Heart left ventricle (tissue), 16 donors: Measurements from ENCODE around the gene SNW1. TPM values are rescaled to one million over a fixed set of nuclear protein-coding genes. Genes with fewer than 3 reads are reported as not detected.
"Not testable (repeated sequence)": the region's sequence is repeated elsewhere in the genome, so short reads cannot be mapped to it uniquely, and the experiment has no call there.

Experiments used
- ATAC-seq, 4 donors: fragments of 200-7000 bp; cut with Tn5 transposase; one replicate each; pipeline ENCODE4 v1.9.1; 2020 to 2022; ENCODE audit warnings: moderate library complexity in 4 of 4, mild to moderate bottlenecking in 3 of 4, moderate number of reproducible peaks in 1 of 4
- DNase-seq, 5 donors: peaks; one replicate each; pipeline ENCODE4 v3.0.0-alpha.2; 2020
- H3K27ac ChIP-seq, 12 donors: fragments of 200-600 bp; sonication (generic) in 4 of 12; one replicate each; pipeline versions ENCODE4 v1.5.0 to v1.8.0; 2016 to 2022; ENCODE audit warnings: mild to moderate bottlenecking in 2 of 12
- H3K27me3 ChIP-seq, 9 donors: fragments of 200-600 bp; sonication (generic) in 2 of 9; one replicate each; pipeline versions ENCODE4 v1.5.1 to v1.8.0; 2016 to 2022; ENCODE audit warnings: mild to moderate bottlenecking in 3 of 9
- H3K36me3 ChIP-seq, 9 donors: fragments of 200-600 bp; sonication (generic) in 2 of 9; one replicate each; pipeline versions ENCODE4 v1.5.0 to v1.8.0; 2018 to 2022; ENCODE audit warnings: mild to moderate bottlenecking in 2 of 9
- H3K4me1 ChIP-seq, 12 donors: fragments of 200-600 bp; sonication (generic) in 4 of 12; one replicate each; pipeline versions ENCODE4 v1.5.0 to v1.8.0; 2016 to 2022; ENCODE audit warnings: mild to moderate bottlenecking in 3 of 12
- H3K4me3 ChIP-seq, 12 donors: fragments of 200-600 bp; sonication (generic) in 4 of 12; one replicate each; pipeline versions ENCODE4 v1.5.0 to v1.8.0; 2017 to 2022; ENCODE audit warnings: mild to moderate bottlenecking in 9 of 12, moderate library complexity in 4 of 12
- H3K9me3 ChIP-seq, 12 donors: fragments of 200-600 bp; sonication (generic) in 4 of 12; one replicate each; pipeline versions ENCODE4 v1.5.0 to v1.8.0; 2016 to 2022; ENCODE audit warnings: mild to moderate bottlenecking in 1 of 12
- POLR2A ChIP-seq, 2 donors: fragments of 450-650 bp; IDR thresholded peaks; one replicate each; pipeline ENCODE4 v1.6.1; 2017; ENCODE audit warnings: antibody characterized with exemption in 2 of 2, mild to moderate bottlenecking in 2 of 2, moderate library complexity in 2 of 2
- WGBS, 4 donors: extraction: QIAGEN DNeasy Blood & Tissue Kit in 2 of 4; methylation state at CpG; one replicate each; pipeline versions ENCODE4 v1.1.5 to v1.1.7; 2013 to 2018; 5-methylcytosine and 5-hydroxymethylcytosine counted together
- intact Hi-C, 10 donors: fragments of 100-400 bp; cut with DNase I; formaldehyde crosslinking; loops; one replicate each; pipeline versions ENCODE4 v1.11.1 to v1.14.2; 2022
- polyA plus RNA-seq, 2 donors: library from polyadenylated mRNA; stranded (reverse); fragments of 200-250 nt; gene quantifications; one replicate each; pipeline ENCODE4 v1.2.3, GENCODE V29; 2013
- total RNA-seq, 9 donors: library from RNA; depleted of rRNA in 2 of 9; stranded (reverse); fragments of >200 nt in 2 of 9; fragmentation: NEBNext Ultra II Directional in 3 of 9; extraction: Animal tissue kit (Norgen Biotek cat#: 25700) in 3 of 9; gene quantifications; one replicate each; pipeline versions ENCODE4 v1.1.0 to v1.2.4, GENCODE V29; 2016 to 2023
- TF ChIP-seq, protein P1 (sequence below), 12 donors: fragments of 200-600 bp; sonication (generic) in 4 of 12; IDR thresholded peaks; one replicate each; pipeline versions ENCODE4 v1.5.0 to v1.8.0; 2018 to 2022; ENCODE audit warnings: antibody characterized with exemption in 12 of 12, mild to moderate bottlenecking in 5 of 12
- donor health status: ischemic (EF 13 %, LVEDD 7.1; RV severe dilation, severe dysfunction).
- donor health status: healthy with polysubstance abuse.
- donor health status: DM: no; HTN: yes; CAD: no.
- donor health status: DM: no; HTN: no; CAD: no.
- donor health status: ischemic (EF 25% LVEDD 6.9; RV normal size, moderate dysfunction).
- donor health status: ischemic (EF 25% LVEDD 5.7; RV mildly dilated, moderate dysfunction).
- donor health status: healthy.
- donor health status: DM: yes; HTN: yes; CAD: no.
- donor health status: ischemic (EF 35%, LVEDD 5.7; RV mildly dilated, moderate dysfunction).
- donor health status: nonischemic (EF 11% LVEDD 7.7; RV severe dilation, severe dysfunction).
- donor health status: DM: yes; HTN: yes; CAD: no.
- donor health status: PGD.
- donor health status: ischemic (EF 29% LVEDD 5.4; RV normal size, mild dysfunction).
- donor health status: nonischemic (EF 23%, LVEDD 6.1; RV moderate dilation, normal function).

SNW1 gene
- total and polyA plus RNA-seq, 11 donors: 25.8 to 67.3 (median 47.0) TPM

DNA sequence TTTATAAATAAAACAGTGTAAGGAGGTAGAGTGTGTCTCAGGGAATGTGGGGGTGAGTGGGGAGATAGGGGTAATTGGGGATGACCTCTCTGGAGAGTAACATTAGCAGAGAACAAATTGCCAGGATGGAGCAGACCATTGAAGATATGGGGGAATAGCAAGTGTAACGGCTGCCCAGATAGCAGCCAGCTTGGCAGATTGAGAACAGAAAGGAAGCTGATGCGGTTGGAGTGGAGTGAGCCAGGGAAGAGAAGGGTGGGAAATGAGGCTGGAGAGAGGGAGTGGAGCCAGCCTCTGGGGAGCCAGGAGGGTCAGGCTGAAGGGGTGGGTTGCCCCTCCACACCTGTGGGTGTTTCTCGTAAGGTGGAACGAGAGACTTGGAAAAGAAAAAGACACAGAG, 33.4 kb upstream of the SNW1 start:
- Histone ChIP-seq H3K27ac (no peak overlapping the region), H3K4me3 (no peak overlapping the region), H3K36me3 (no peaks in the 10 kb centered on the region), H3K27me3 (no peaks in the 10 kb centered on the region), H3K9me3 (no peaks in the 10 kb centered on the region), H3K4me1 (peaks cover 0 to 1% (median 0%) of the 10 kb centered on the region in 12 donors)
- DNase-seq: no peak
- no peak for ATAC-seq
- TF ChIP-seq POLR2A (IDR thresholded peaks at IDR 0.05): no peak
- TF ChIP-seq, protein P1, sequence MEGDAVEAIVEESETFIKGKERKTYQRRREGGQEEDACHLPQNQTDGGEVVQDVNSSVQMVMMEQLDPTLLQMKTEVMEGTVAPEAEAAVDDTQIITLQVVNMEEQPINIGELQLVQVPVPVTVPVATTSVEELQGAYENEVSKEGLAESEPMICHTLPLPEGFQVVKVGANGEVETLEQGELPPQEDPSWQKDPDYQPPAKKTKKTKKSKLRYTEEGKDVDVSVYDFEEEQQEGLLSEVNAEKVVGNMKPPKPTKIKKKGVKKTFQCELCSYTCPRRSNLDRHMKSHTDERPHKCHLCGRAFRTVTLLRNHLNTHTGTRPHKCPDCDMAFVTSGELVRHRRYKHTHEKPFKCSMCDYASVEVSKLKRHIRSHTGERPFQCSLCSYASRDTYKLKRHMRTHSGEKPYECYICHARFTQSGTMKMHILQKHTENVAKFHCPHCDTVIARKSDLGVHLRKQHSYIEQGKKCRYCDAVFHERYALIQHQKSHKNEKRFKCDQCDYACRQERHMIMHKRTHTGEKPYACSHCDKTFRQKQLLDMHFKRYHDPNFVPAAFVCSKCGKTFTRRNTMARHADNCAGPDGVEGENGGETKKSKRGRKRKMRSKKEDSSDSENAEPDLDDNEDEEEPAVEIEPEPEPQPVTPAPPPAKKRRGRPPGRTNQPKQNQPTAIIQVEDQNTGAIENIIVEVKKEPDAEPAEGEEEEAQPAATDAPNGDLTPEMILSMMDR (IDR thresholded peaks at IDR 0.05): no peak
- 66 to 75% (median 70%) methylated on average over 4 of the region's 4 CpGs for WGBS, 4 donors
- intact Hi-C loops: no loop called here

DNA sequence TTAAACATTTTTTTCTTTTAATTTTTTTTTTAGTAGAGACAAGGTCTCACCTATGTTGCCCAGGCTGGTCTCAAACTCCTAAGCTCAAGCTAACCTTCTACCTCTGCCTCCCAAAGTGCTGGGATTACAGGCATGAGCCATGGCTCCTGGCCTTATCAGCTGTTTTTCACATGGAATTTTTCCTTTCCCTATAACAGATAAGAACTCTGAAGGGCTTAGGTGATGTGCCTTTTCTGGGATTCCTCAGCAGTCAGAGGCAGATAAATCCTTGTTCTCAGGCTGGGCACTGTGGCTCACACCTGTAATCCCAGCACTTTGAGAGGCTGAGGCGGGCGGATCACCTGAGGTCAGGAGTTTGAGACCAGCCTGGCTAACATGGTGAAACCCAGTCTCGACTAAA, 32.3 kb upstream of the SNW1 start:
- 72 to 76% (median 74%) methylated on average over 3 of the region's 3 CpGs for WGBS, 4 donors
- H3K27me3 ChIP-seq, H3K36me3 ChIP-seq, DNase-seq, H3K27ac ChIP-seq, H3K4me1 ChIP-seq, H3K4me3 ChIP-seq, H3K9me3 ChIP-seq, ATAC-seq: not testable (repeated sequence)
- intact Hi-C loops: loop anchor here in 1 of 10 donors (1.0 kb wide), 1 partner anchor 15 kb away; no protein-coding TSS in a partner anchor

DNA sequence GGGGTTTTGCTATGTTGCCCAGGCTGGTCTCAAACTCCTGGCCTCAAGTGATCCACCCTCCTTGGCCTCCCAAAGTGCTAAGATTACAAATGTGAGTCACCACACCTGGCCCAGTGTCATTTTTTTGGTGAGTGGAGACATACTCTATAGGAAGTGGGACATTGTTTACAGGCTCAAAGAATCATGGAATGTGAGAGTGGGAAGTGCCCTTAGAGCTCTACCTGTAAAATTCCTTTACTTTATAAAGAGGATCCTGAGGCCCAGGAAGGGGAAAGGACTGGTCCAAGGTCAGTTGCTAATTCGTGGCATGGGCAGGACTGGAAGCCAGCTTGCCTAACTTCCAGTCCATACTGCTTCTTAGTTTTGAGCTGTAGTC, 30.3 kb upstream of the SNW1 start:
- H3K27ac ChIP-seq: no peak overlapping the region
- H3K4me1 ChIP-seq: no peaks in the 10 kb centered on the region
- ATAC-seq: no peak
- DNase-seq: no peak
- WGBS, 4 donors: 49 to 73% (median 59%) methylated on average over 1 of the region's 1 CpG
- H3K4me3 ChIP-seq: no peak overlapping the region
- H3K9me3 ChIP-seq: no peaks in the 10 kb centered on the region
- intact Hi-C loops: no loop called here
- H3K27me3 ChIP-seq: no peaks in the 10 kb centered on the region
- TF ChIP-seq, protein P1 (IDR thresholded peaks at IDR 0.05): no peak
- no peak for TF ChIP-seq POLR2A (IDR thresholded peaks at IDR 0.05)
- H3K36me3 ChIP-seq: no peaks in the 10 kb centered on the region

DNA sequence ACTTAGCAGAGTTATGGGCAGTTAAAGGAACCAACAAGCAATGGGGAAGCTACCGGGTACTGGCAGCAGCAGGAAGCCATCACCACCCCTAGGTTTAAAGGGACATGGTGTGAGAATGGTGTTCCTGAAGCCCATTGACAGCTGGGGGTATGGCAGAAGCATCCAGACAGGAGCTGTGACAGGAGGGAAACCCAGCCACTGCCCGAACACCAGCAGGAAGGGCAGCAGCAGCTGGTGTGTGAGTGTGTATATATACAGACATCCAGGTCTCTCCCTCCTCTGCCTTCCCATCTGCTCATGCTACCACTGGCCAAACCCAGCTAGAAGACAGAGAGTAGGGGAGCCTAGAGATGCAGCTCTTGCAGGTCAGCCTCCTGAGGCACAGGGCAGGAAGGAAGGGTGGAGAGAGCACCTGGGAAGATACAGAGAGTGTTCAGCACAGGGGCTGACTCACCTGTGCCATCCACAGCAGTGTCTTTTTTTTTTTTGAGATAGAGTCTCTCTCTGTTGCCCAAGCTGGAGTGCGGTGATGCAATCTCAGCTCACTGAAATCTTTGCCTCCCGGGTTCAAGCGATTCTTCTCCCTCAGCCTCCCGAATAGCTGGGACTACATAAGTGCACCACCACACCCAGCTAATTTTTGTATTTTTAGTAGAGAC, 29.7 kb upstream of the SNW1 start:
- no peak for TF ChIP-seq POLR2A (IDR thresholded peaks at IDR 0.05)
- TF ChIP-seq, protein P1 (IDR thresholded peaks at IDR 0.05): no peak
- WGBS, 4 donors: 67 to 76% (median 71%) methylated on average over 6 of the region's 6 CpGs
- intact Hi-C loops: no loop called here

DNA sequence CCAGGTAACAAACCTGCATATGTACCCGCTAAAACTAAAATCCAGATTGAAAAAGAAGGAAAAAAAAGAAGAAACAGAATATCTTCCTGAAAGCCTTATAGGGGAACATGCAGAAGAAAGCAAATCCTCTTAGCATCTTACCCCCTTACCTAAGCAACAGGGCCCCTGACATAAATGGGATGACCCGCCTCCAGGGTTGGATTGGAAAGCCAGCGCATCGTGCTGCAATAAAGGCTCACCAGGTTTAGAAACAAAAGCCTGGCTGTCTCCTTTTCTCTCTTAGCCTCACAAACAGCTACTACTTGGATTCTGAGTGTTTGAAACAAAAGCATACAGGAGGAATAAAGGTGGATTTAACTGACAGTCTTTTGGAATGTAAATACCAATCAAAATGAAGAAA, 25.2 kb upstream of the SNW1 start:
- no peaks in the 10 kb centered on the region for H3K36me3 ChIP-seq
- ATAC-seq (no peak), DNase-seq (no peak)
- no peak overlapping the region for H3K4me3 ChIP-seq
- H3K4me1 ChIP-seq: no peaks in the 10 kb centered on the region
- H3K27me3 ChIP-seq: no peaks in the 10 kb centered on the region
- WGBS, 4 donors: 43 to 54% (median 48%) methylated on average over 4 of the region's 4 CpGs
- H3K27ac ChIP-seq: no peak overlapping the region
- intact Hi-C loops: no loop called here
- TF ChIP-seq, protein P1 (IDR thresholded peaks at IDR 0.05): no peak
- no peak for TF ChIP-seq POLR2A (IDR thresholded peaks at IDR 0.05)
- H3K9me3 ChIP-seq: no peaks in the 10 kb centered on the region

More for the DNA sequence above, 29.7 kb upstream of the SNW1 start:
- Histone ChIP-seq H3K4me1 (no peaks in the 10 kb centered on the region), H3K27ac (no peak overlapping the region), H3K36me3 (no peaks in the 10 kb centered on the region), H3K27me3 (no peaks in the 10 kb centered on the region), H3K4me3 (no peak overlapping the region), H3K9me3 (no peaks in the 10 kb centered on the region)
- DNase-seq: no peak
- peak in 1 of 4 donors; percentile 29 for ATAC-seq
